ENCODE data around the gene ARL4C. TPM values are rescaled to one million over a fixed set of nuclear protein-coding genes. Genes with fewer than 3 reads are reported as not detected.

Gene ARL4C
- total RNA-seq, 4 donors from 2014 or later, result 0.32 to 3.6 (median 0.46) TPM

DNA sequence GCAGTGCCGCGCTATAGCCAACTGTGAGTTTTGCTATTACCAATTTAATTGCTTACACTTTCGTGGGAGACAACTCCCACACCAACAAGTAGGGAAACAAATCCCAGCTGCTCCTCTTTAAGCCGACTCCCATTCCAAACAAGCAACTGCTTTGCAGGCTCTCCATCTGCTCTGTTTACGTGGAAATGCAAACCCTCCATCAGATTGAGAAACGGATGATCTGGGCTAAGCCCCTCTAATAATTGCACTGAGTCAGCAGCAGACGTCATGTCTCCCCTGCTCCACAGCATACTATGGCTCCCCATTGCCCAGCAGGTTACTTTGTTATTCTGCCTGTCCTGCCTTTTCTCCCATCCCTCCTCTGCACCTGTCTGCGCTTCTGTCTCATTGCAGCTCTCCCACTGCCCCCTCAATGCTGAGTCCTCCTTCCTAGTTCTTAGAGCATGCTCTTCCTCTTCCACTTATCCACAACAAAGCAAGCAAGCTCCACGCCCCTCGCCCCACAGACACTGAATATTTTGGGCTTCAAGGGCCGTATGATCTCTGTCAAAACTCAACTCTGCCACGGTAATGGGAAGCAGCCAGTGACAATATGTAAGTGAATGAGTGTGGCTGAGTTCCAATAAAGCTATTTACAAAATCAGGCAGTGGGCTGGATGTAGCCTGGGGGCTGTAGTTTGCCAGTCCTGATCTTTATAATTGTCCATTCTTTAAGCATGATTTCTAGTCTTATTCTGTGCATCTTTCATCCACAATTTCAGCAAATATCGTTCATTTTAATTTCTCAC lies 39.5 kb upstream of the ARL4C start:
- H3K4me1 ChIP-seq, result no peaks in the 10 kb centered on the region
- H3K9me3 ChIP-seq, result no peaks in the 10 kb centered on the region
- ATAC-seq, result no peak
- no peak overlapping the region for H3K27ac ChIP-seq
- H3K27me3 ChIP-seq, result peaks cover 0 to 4% (median 0%) of the 10 kb centered on the region in 3 donors
- no peak overlapping the region for H3K4me3 ChIP-seq
- DNase-seq, result no peak
- in situ Hi-C loops (cut with MboI; ENCODE audit: low sequenced_read_pairs in 4 of 4) (loop anchor here in 2 of 4 donors (25.0 kb wide), 2 partner anchors 549 to 1051 kb away; no protein-coding TSS in a partner anchor), intact Hi-C loops (cut with DNase I; ENCODE audit: low total_unique reads) (no loop called here)
- TF ChIP-seq, protein P1, sequence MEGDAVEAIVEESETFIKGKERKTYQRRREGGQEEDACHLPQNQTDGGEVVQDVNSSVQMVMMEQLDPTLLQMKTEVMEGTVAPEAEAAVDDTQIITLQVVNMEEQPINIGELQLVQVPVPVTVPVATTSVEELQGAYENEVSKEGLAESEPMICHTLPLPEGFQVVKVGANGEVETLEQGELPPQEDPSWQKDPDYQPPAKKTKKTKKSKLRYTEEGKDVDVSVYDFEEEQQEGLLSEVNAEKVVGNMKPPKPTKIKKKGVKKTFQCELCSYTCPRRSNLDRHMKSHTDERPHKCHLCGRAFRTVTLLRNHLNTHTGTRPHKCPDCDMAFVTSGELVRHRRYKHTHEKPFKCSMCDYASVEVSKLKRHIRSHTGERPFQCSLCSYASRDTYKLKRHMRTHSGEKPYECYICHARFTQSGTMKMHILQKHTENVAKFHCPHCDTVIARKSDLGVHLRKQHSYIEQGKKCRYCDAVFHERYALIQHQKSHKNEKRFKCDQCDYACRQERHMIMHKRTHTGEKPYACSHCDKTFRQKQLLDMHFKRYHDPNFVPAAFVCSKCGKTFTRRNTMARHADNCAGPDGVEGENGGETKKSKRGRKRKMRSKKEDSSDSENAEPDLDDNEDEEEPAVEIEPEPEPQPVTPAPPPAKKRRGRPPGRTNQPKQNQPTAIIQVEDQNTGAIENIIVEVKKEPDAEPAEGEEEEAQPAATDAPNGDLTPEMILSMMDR (IDR thresholded peaks at IDR 0.05 in 4 of 5, conservative IDR thresholded peaks at IDR 0.05 in 1 of 5), result no peak
- TF ChIP-seq POLR2A (IDR thresholded peaks at IDR 0.05), result no peak
- no peaks in the 10 kb centered on the region for H3K36me3 ChIP-seq

GRCh38 chr2:234535464-234535863 lies 38.6 kb upstream of the ARL4C start:
- intact Hi-C loops (cut with DNase I; ENCODE audit: low total_unique reads), result no loop called here
- Histone ChIP-seq H3K36me3 (no peaks in the 10 kb centered on the region), H3K4me1 (no peaks in the 10 kb centered on the region), H3K9me3 (no peaks in the 10 kb centered on the region), H3K27me3 (peaks cover 0 to 4% (median 0%) of the 10 kb centered on the region in 3 donors), H3K27ac (no peak overlapping the region), H3K4me3 (no peak overlapping the region)
- ATAC-seq (no peak), DNase-seq (no peak)
- in situ Hi-C loops (cut with MboI; ENCODE audit: low sequenced_read_pairs in 4 of 4), result loop anchor here in 2 of 4 donors (25.0 kb wide), 2 partner anchors 548 to 1052 kb away; no protein-coding TSS in a partner anchor
- TF ChIP-seq, protein P1 (IDR thresholded peaks at IDR 0.05 in 4 of 5, conservative IDR thresholded peaks at IDR 0.05 in 1 of 5), result no peak
- TF ChIP-seq POLR2A (IDR thresholded peaks at IDR 0.05), result no peak

DNA sequence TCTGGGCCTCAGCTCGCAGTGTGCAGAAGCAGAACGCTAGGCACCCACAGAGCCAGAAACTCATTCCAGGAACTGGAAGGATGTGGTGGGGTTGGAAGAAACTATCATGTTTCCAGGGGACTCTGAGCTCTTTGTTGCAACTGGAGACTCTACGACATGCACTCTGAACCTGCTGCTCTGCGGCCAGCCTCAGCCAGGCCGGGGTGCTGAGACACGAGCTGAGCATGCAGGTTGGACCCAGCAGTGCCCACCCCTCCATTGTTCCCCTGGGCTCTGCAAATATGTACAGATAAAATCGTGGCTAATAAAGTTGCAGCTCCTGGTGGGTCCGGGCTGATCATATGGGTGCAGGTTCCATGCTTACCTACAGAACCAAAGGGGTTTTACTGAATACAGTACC lies 37.6 kb upstream of the ARL4C start:
- H3K27me3 ChIP-seq, result peaks cover 0 to 4% (median 0%) of the 10 kb centered on the region in 3 donors
- H3K27ac ChIP-seq, result no peak overlapping the region
- no peaks in the 10 kb centered on the region for H3K4me1 ChIP-seq
- no peaks in the 10 kb centered on the region for H3K9me3 ChIP-seq
- no peak for TF ChIP-seq POLR2A (IDR thresholded peaks at IDR 0.05)
- TF ChIP-seq, protein P1 (IDR thresholded peaks at IDR 0.05 in 4 of 5, conservative IDR thresholded peaks at IDR 0.05 in 1 of 5), result no peak
- H3K4me3 ChIP-seq, result no peak overlapping the region
- ATAC-seq (no peak), DNase-seq (no peak)
- in situ Hi-C loops (cut with MboI; ENCODE audit: low sequenced_read_pairs in 4 of 4), result loop anchor here in 2 of 4 donors (25.0 kb wide), 2 partner anchors 547 to 1053 kb away; no protein-coding TSS in a partner anchor
- intact Hi-C loops (cut with DNase I; ENCODE audit: low total_unique reads), result no loop called here
- no peaks in the 10 kb centered on the region for H3K36me3 ChIP-seq

DNA sequence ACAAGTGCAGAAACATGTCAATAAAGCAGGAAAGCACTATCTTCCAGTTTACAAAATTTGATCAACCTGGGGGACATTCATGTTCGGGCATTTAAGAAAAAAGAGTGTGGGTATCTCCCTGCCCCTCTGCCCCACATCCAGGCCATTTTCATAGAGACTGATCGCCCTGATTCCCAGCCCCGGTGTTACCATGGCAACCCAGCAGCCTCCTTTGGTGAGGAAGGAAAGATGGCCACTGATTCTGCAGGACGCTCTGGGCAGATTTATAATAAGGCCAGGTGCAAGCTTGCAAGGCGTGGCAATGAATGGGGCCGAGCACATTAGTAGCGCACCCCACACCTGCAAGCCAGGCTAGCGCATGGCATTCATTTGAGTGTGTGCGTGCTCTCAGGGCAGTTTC lies 36.7 kb upstream of the ARL4C start:
- DNase-seq, result no peak
- Histone ChIP-seq H3K9me3 (no peaks in the 10 kb centered on the region), H3K36me3 (no peaks in the 10 kb centered on the region), H3K27ac (no peak overlapping the region), H3K4me3 (no peak overlapping the region), H3K4me1 (no peaks in the 10 kb centered on the region), H3K27me3 (peaks cover 0 to 4% (median 0%) of the 10 kb centered on the region in 3 donors)
- in situ Hi-C loops (cut with MboI; ENCODE audit: low sequenced_read_pairs in 4 of 4), result loop anchor here in 2 of 4 donors (25.0 kb wide), 2 partner anchors 546 to 1054 kb away; no protein-coding TSS in a partner anchor
- ATAC-seq, result no peak
- TF ChIP-seq, protein P1 (IDR thresholded peaks at IDR 0.05 in 4 of 5, conservative IDR thresholded peaks at IDR 0.05 in 1 of 5), result no peak
- TF ChIP-seq POLR2A (IDR thresholded peaks at IDR 0.05), result no peak
- intact Hi-C loops (cut with DNase I; ENCODE audit: low total_unique reads), result no loop called here
